OCI-LY7 (cell line): ENCODE data around the gene SPTLC1.

Experiments
- EZH2phosphoT487 ChIP-seq: fragments of 200-600 bp; sonication (generic); IDR thresholded peaks from 2 replicates; pipeline ENCODE4 v1.6.1; 2018; ENCODE audit warnings: low read depth, borderline replicate concordance, mild to moderate bottlenecking, mixed run types, antibody characterized with exemption, low read length, moderate library complexity, mixed read lengths
- TF ChIP-seq, protein P1 (sequence below): fragments of 200-600 bp; sonication (generic); conservative IDR thresholded peaks from 2 replicates; pipeline ENCODE4 v1.5.1; 2014; ENCODE audit warnings: mild to moderate bottlenecking, antibody characterized with exemption, low read length, moderate library complexity, mixed read lengths

DNA sequence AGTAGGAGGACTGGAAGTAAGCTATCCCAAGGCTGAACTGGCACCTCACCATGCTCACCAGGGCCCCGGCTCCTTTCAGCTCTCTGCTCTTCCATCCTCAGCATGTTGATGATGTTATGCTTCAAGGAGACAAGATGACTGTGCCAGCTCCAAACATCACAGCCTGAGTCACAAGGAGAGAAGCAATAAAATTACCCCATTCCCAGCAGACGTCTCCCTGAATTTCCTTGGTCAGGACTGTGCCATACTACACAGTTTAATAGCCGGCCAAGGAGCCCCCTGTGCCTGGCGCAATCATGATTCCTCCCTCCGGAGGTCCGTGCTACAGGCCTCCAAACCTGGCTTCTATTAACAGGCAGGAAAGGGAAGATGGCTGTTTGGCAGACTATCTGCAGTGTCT, 114.0 kb downstream of the SPTLC1 start:
- TF ChIP-seq, protein P1, sequence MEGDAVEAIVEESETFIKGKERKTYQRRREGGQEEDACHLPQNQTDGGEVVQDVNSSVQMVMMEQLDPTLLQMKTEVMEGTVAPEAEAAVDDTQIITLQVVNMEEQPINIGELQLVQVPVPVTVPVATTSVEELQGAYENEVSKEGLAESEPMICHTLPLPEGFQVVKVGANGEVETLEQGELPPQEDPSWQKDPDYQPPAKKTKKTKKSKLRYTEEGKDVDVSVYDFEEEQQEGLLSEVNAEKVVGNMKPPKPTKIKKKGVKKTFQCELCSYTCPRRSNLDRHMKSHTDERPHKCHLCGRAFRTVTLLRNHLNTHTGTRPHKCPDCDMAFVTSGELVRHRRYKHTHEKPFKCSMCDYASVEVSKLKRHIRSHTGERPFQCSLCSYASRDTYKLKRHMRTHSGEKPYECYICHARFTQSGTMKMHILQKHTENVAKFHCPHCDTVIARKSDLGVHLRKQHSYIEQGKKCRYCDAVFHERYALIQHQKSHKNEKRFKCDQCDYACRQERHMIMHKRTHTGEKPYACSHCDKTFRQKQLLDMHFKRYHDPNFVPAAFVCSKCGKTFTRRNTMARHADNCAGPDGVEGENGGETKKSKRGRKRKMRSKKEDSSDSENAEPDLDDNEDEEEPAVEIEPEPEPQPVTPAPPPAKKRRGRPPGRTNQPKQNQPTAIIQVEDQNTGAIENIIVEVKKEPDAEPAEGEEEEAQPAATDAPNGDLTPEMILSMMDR = no peak
- no peak for TF ChIP-seq EZH2phosphoT487
